HCT116 (cell line): ENCODE results near the gene ADGRL3.

ENCODE experiments used
- CTCF ChIP-seq, 3 experiments: fragments of 200-600 bp in 1 of 3; sonication (generic) in 1 of 3; IDR thresholded peaks in 2 of 3; conservative IDR thresholded peaks in 1 of 3; 2 replicates each; pipeline ENCODE4 v1.5.1; 2012 to 2017; ENCODE audit warnings: low read depth in 2 of 3, low read length in 2 of 3, antibody characterized with exemption in 1 of 3, borderline replicate concordance in 1 of 3, control low read depth in 1 of 3, mild to moderate bottlenecking in 1 of 3, mixed read lengths in 1 of 3, mixed run types in 1 of 3, moderate library complexity in 1 of 3; ENCODE audit not compliant: insufficient read depth in 1 of 3
- EZH2 ChIP-seq: fragments of 200-600 bp; sonication (generic); IDR thresholded peaks from 2 replicates; pipeline ENCODE4 v1.6.1; 2017; ENCODE audit warnings: antibody characterized with exemption, mixed run types
- EZH2phosphoT487 ChIP-seq: fragments of 200-600 bp; IDR thresholded peaks from 2 replicates; pipeline ENCODE4 v1.6.1; 2018; ENCODE audit warnings: antibody characterized with exemption, borderline replicate concordance
- FOSL1 ChIP-seq: IDR thresholded peaks from 2 replicates; pipeline ENCODE4 v1.6.1; 2012; ENCODE audit warnings: low read depth
- POLR2A ChIP-seq: IDR thresholded peaks from 2 replicates; pipeline ENCODE4 v1.7.0; 2011; ENCODE audit warnings: borderline replicate concordance; ENCODE audit not compliant: insufficient read depth, insufficient read length; ENCODE audit errors: extremely low read depth
- POLR2AphosphoS5 ChIP-seq: IDR thresholded peaks from 2 replicates; pipeline ENCODE4 v1.6.1; 2011; ENCODE audit warnings: mild to moderate bottlenecking, low read depth, low read length, moderate library complexity
- REST ChIP-seq: IDR thresholded peaks from 2 replicates; pipeline ENCODE4 v1.6.1; 2012; ENCODE audit warnings: low read depth
- SIN3A ChIP-seq: IDR thresholded peaks from 2 replicates; pipeline ENCODE4 v1.6.1; 2012; ENCODE audit warnings: low read depth
- ZFX ChIP-seq: fragments of 450-650 bp; IDR thresholded peaks from 2 replicates; pipeline ENCODE4 v1.6.1; 2017
- ZNF274 ChIP-seq: fragments of 200-500 bp; sonication (Bioruptor generic); IDR thresholded peaks from 2 replicates; pipeline ENCODE4 v1.6.1; 2014; ENCODE audit warnings: mild to moderate bottlenecking, low read depth, low read length, inconsistent platforms
- TF ChIP-seq, protein P1 (sequence below): IDR thresholded peaks from 2 replicates; pipeline ENCODE4 v1.6.1; 2012

- TF ChIP-seq POLR2A (no peak), REST (no peak), CTCF (IDR thresholded peaks at IDR 0.05 in 2 of 3, conservative IDR thresholded peaks at IDR 0.05 in 1 of 3; ENCODE audit: borderline replicate concordance in 1 of 3, insufficient read depth in 1 of 3, low read depth in 2 of 3, low read length in 2 of 3) (no peak), ZFX (no peak), EZH2 (no peak), EZH2phosphoT487 (no peak), POLR2AphosphoS5 (no peak), SIN3A (no peak), ZNF274 (no peak), FOSL1 (no peak)
- TF ChIP-seq, protein P1, sequence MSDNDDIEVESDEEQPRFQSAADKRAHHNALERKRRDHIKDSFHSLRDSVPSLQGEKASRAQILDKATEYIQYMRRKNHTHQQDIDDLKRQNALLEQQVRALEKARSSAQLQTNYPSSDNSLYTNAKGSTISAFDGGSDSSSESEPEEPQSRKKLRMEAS: no peak
Measured at GRCh38 chr4:61571761-61572559, 371.8 kb downstream of the ADGRL3 start.
